Activated CD4-positive, alpha-beta T cell treated with anti-CD3 and anti-CD28 coated beads, Interleukin-2, amount 50 U/mL, for 1 hour (primary cell): ENCODE data around the gene ARHGAP35.
"Not testable (repeated sequence)": the region's sequence is repeated elsewhere in the genome, so short reads cannot be mapped to it uniquely, and the experiment has no call there.

Source experiments
- DNase-seq: peaks from one replicate; pipeline ENCODE4 v3.0.0-alpha.2; 2020

ARHGAP35 gene

DNA sequence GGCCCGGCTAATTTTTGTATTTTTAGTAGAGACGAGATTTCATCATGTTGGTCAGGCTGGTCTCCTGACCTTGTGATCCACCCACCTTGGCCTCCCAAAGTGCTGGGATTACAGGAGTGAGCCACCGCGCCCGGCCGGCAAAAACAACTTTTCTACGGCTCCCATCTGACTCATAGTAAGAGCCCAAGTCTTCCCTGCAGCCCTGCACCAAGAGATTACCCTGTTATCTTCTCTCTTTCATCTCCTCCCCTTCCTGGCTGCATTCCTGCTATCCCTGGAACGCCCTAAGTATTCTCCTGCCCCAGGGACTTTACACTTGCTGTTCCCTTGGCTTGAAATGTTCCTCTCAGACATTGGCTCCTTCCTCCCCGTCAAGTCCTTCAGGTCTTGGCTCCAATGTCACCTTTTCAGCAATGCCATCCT lies 16.7 kb upstream of the ARHGAP35 start:
- DNase-seq: no peak

GRCh38 chr19:46845959-46846459 lies 14.8 kb upstream of the ARHGAP35 start:
- DNase-seq: no peak

DNA sequence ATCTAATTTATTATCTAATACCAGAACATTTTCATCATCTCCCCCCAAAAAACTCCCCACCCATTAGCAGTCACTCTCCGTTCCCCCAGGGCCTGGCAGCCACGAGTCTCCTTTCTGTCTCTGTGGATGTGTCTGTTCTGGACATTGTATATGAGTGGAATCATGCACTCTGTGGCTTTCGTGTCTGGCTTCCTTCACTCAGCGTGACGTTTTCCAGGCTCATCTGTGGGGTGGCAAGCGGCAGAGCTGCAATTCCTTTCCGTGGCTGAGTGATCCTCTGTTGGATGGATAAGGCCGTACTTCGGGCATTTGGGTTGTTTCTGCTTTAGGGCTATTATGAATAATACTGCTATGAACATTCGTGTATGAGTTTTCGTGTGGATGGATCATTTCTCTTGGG lies 13.3 kb upstream of the ARHGAP35 start:
- DNase-seq: no peak

GRCh38 chr19:46848389-46848788 lies 12.4 kb upstream of the ARHGAP35 start:
- DNase-seq: no peak

DNA sequence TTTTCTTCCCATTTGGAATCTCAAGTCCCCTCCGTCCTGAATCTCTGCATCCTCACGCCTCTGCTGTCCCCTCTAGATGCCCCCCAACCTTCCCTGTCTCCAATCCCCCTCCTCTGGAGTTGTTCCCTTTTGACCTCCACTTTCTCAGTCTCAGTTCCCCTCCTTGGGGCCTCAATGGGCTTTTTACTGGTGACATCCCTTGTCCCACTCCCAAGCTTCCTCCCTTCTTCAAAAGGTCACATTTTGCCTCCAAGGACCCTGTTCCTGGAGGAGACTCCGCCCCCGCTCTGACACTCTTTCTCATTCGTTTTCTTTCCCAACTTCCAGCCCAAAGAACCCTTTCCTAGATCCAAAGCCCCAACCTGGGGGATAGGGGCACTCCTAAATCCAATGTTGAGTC lies 11.2 kb upstream of the ARHGAP35 start:
- DNase-seq: no peak

DNA sequence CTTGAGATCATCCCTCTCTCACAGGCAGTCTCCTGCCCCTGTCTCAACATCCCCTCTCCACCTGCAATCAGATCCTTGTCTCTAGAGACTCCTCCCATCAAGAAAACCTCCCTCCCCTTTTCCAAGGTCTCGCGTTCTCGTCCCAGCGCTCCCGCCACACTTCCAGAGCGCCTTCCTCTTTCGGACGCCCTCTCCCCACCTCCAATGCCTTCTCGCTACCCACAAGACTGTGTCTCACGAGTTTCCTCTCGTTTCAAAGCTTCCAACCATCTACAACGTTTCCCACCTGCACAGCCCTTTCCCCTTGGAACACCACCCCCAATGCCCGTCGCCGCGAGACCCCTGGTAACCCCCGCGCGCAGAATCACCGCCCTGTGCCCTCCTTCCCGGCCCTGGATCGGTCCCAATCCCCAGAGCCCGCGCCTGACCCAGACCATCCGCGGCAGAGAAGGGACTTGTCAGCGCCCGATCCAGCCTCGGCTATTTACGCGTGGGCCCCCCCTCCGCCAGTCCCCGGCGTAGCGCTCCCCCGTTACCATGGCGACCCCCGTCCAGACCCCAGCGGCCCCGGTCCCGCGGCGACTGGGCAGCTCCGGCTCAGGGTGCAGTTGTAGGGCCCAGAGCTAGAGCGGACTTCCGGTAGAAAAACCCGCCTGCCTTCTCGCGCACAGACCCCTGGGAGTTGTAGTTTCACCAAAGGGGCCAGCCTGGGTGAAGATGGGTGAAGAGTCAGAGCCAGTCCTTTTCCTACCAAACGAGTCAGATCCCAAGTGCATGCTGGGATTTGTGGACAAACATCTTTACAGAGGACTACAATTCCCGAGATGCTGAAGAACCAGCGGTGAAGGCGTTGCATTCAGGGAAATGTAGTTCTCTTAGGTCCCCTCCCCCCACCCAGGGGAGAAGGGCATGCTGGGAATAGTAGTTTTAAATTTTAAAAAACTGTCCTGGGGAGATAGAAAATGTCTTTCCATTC lies 10.3 kb upstream of the ARHGAP35 start, which contains the start of gene AP2S1:
Gene AP2S1, minus strand, starts transcription at position 619 of the 976 bp plus-strand sequence. Its CDS starts 80 bp downstream, at position 539.
- DNase-seq: peak; percentile 89

DNA sequence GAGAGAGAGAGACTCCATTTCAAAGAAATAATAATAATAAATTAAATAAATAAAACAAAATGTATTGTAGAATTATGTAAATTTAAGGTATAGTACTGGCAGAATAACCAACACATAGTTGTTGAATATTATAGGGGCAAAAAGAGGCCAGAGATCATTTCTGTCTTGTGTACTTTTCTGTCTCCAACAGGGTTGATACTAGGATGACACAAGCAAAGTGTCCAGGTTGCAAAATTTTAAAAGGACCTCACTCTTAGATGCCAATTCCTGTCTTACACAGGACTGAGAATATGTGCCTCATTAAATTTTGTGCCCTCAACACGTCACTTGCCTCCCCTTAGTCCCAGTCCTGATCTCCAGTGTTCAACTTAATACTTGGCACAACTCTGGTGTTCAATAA lies 8.0 kb upstream of the ARHGAP35 start:
- DNase-seq: no peak

- not testable (repeated sequence) for DNase-seq
Observed at GRCh38 chr19:46854698-46855097, 6.1 kb upstream of the ARHGAP35 start.

- peak; percentile 90 for DNase-seq
Observed at GRCh38 chr19:46856062-46857022, 4.5 kb upstream of the ARHGAP35 start.

DNA sequence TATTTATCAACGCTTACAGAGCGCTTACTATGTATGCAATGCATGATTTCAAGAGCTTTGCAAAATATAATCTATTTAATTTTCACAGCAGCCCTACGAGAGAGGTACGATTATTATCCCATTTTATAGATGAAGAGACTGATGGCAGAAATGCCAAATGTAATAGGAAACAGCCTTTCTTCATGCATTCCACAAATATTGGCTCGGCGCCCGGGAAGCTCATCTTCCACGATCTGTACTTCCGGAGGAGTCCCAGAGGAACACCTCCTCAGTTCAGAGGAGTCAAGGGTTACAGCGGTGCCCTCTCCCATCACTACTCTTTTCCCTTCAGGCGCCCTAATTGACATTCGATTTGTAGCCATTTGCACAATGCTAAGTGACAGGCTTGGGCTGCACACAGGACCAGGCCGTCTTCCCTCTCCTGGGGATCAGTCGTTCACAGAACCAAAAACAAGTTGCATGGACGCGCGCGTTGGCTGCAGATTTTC lies 1.1 kb upstream of the ARHGAP35 start:
- no peak for DNase-seq

DNA sequence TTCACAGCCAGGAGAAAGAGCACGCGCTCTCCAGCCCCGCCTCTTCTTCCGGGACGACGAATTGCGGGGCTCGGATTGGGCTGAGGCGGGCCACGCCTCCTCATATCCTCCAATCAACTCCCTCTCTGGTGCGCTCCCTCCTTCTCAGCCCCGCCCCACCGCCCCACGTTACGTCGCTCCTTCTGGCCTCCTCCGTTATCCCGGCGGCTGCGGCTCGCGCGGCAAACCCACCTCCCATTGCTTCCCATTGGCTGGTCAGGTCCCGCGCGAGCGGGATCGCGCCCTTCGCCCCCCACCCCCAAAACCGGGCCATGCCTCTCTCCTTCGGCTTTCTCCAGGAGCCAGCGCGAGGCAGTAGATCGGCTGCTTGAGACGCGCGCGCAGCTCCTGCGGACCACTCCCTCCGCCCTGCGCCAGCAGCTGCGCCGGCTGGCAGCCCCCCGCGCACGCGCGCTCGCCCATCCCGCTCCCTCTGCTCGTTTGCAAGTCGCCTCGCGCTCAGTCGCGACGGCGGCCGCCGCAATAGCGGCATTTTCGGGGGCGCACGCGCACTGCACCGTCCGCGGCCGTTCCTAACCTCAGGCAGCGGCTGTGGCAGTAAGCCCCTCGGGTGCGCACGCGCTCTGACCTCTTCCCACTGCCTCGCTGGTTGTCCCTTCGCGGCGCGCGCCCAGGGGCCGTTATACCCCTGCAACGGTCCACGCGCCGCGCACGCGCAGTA lies 512 bp upstream of the ARHGAP35 start:
- peak; percentile 91 for DNase-seq

DNA sequence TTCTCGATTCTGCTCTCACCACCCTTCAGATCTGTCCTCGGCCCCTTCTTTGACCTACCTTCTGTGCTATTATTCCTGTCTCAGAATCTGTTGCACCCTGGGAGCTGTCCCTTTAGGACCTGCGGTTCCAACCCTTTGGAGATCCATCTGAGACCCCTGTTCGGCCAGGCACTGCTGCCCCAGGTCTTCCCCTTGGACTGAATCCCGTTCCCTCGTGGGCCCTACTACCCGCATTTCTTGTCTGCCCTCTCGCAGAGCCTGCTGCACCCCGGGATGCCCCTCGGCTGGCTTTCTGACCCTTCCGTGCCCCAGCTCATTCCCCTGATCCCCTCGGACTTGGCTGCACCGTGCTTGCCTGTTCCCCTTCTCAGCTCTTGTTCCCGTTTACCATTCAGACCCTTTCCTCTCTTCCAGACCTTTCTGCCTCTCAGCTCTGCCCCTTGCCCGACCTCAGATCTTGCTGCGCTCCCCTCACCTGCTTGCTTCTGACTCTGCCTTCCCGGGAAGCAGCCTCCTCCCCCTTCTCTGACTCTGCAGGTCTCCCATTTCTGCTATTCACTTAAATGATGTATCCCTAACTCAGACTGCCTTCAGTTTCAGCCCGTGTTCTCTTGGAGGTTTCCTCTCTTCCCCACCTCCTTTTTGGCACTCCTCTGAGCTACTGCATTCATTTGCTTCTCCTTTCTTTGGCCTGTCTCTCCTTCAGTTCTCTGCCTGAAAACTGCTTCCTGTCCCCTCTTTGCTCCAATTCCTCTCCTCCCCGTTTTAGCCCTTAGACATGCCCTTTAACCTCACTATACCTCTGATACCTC lies 1.1 kb downstream of the ARHGAP35 start:
- no peak for DNase-seq

- DNase-seq: no peak
Observed at GRCh38 chr19:46862503-46862834, 1.7 kb downstream of the ARHGAP35 start.

DNA sequence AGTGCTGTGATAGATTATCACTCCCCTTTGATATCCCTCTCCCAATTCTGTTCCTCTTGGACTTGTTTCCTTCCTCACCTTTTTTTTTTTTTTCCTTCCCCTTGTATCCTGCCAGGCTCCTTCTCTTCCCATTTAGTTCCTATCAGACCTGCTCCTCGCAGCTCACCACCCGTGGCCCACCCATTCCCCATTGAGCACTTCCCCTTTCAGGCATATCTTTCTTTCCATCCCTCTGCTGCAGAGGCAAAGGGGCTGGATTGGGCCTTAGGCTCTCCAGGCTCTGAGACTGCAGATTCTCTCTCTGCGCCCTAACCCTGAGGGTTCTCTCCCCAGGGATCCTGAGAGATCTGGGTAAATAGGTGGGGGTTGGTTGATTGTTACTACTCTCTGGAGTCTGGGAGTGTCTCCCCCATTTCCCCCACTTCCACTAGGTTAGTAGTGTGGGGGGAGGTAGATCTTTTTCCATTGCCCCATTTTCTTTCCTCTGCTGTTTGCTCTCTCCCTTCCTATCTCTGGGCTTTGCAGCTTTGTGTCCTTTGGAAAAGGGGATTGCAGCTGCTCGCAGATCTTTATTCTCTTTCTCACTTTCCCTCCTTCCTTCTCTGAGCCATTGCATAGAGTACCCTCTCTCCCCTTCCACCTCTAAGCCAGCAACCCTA lies 2.3 kb downstream of the ARHGAP35 start:
- no peak for DNase-seq

GRCh38 chr19:46863818-46864629 lies 3.2 kb downstream of the ARHGAP35 start:
- DNase-seq: no peak

- DNase-seq: no peak
Observed at GRCh38 chr19:46866407-46867136, 5.8 kb downstream of the ARHGAP35 start.

DNA sequence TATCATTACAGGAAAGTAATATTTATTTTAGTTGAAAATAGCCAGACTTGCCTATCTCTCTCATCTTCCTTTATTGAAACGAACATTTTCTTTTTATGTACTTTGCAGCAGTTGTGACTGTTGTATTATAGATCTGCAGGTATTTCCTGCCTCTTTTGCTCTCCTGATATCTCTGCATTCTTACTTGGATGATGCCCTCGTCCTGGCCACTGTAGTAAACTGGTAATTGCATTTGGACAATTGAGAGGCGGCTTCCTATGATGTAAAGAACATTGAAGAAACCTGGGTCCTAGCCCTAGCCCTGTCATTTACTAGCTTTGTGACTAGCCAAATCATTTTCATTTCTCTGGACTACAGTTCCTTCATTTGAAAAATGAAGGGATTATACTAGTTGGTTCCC lies 6.4 kb downstream of the ARHGAP35 start:
- no peak for DNase-seq

- DNase-seq: no peak
Observed at GRCh38 chr19:46868025-46868802, 7.4 kb downstream of the ARHGAP35 start.
